ENCODE results near the gene SETD7. TPM values are rescaled to one million over a fixed set of nuclear protein-coding genes. Genes with fewer than 3 reads are reported as not detected.
"Not testable (repeated sequence)": the region's sequence is repeated elsewhere in the genome, so short reads cannot be mapped to it uniquely, and the experiment has no call there.

The SETD7 gene
- total and polyA plus RNA-seq, 2 of the 8 experiments (the other 6 are each of a cell fraction or from before 2014, with no cell fraction given), result 1.5 to 4.6 TPM

- TF ChIP-seq ATF2 (IDR thresholded peaks at IDR 0.05; ENCODE audit: low read length) (no peak), SP4 (IDR thresholded peaks at IDR 0.05; ENCODE audit: low read length) (no peak), SRF (IDR thresholded peaks at IDR 0.05; ENCODE audit: low read depth, low read length) (no peak), RXRA (IDR thresholded peaks at IDR 0.05; ENCODE audit: insufficient read depth, low read depth, low read length) (no peak), NANOG (IDR thresholded peaks at IDR 0.05; ENCODE audit: insufficient read depth, low read depth, low read length, poor library complexity, severe bottlenecking) (no peak)
Observed at GRCh38 chr4:139465922-139466321, 90.1 kb downstream of the SETD7 start (continued).

- not testable (repeated sequence) for H3K27me3 ChIP-seq (replicated peaks in 1 of 4; ENCODE audit: control insufficient read depth in 3 of 4, extremely low read depth in 1 of 4, insufficient read depth in 3 of 4, low read length in 3 of 4); H2BK12ac ChIP-seq (ENCODE audit: low read depth, low read length); H2AFZ ChIP-seq (ENCODE audit: low read length); H2BK5ac ChIP-seq (ENCODE audit: low read depth, low read length); H3K4ac ChIP-seq (replicated peaks; ENCODE audit: insufficient read length, low read depth, low read length); H2BK20ac ChIP-seq (ENCODE audit: low read length); H2AK5ac ChIP-seq (ENCODE audit: low read depth, low read length); H4K8ac ChIP-seq (ENCODE audit: extremely low read depth, insufficient read depth, low read length); H4K91ac ChIP-seq (replicated peaks; ENCODE audit: insufficient read length, low read length); H3K14ac ChIP-seq (ENCODE audit: insufficient read length); H3K9ac ChIP-seq (replicated peaks in 1 of 4; ENCODE audit: extremely low read depth in 1 of 4, low read depth in 3 of 4, low read length in 3 of 4); H3K23me2 ChIP-seq (ENCODE audit: low read depth, low read length); H3K79me1 ChIP-seq (ENCODE audit: low read depth, low read length); H3K23ac ChIP-seq (ENCODE audit: insufficient read length); FAIRE-seq; H3K4me2 ChIP-seq (ENCODE audit: insufficient read depth in 1 of 2, low read depth in 2 of 2, low read length in 2 of 2); H3K4me1 ChIP-seq (replicated peaks in 1 of 4; ENCODE audit: control insufficient read depth in 3 of 4, insufficient read depth in 4 of 4, low read length in 3 of 4); H3K4me3 ChIP-seq (ENCODE audit: extremely low read depth in 1 of 4, insufficient read depth in 2 of 4, low read depth in 3 of 4, low read length in 4 of 4); H3K36me3 ChIP-seq (ENCODE audit: control insufficient read depth in 2 of 4, insufficient read depth in 4 of 4, low read length in 3 of 4); H3K9me3 ChIP-seq (ENCODE audit: insufficient read depth in 2 of 2, low read depth in 1 of 2, low read length in 1 of 2); H3K18ac ChIP-seq (ENCODE audit: extremely low read depth, low read length); H4K5ac ChIP-seq (ENCODE audit: insufficient read length, low read depth, low read length); H2BK120ac ChIP-seq (replicated peaks; ENCODE audit: low read depth, low read length); H4K20me1 ChIP-seq (replicated peaks in 1 of 2; ENCODE audit: control insufficient read depth in 1 of 2, insufficient read depth in 2 of 2, low read length in 2 of 2); H3K56ac ChIP-seq (replicated peaks; ENCODE audit: insufficient read length, low read depth, low read length); H3K27ac ChIP-seq (ENCODE audit: low read depth, low read length); H2BK15ac ChIP-seq (ENCODE audit: low read length)
- WGBS, 2 experiments (ENCODE audit: extremely low coverage in 1 of 2, insufficient coverage in 1 of 2, insufficient read length in 1 of 2, insufficient replicate concordance in 2 of 2, low coverage in 1 of 2, low lambda C conversion rate in 2 of 2, missing lambda C conversion rate in 1 of 2), result 96% methylated on average over 5 of the region's 5 CpGs; no CpG with 5 or more reads in 1 of the 2 experiments
- POLR2A ChIA-PET (ENCODE audit: partially characterized antibody), result interaction anchor here (1.1 kb wide), 1 partner anchor 223 kb away, joined by 3 read pairs; no protein-coding TSS in a partner anchor
- peaks cover 0 to 66% of the 10 kb centered on the region in 2 experiments; a peak in 3 of 4 replicates for H3K79me2 ChIP-seq (ENCODE audit: control insufficient read depth in 1 of 2, insufficient read depth in 2 of 2, low read length in 2 of 2)
- peak in 1 of 2 experiments; percentile 17 for DNase-seq (ENCODE audit: low read depth in 1 of 2, low spot score in 2 of 2)
- CTCF ChIA-PET (ENCODE audit: partially characterized antibody), result interaction anchor here (1.1 to 1.5 kb wide), 3 partner anchors 37 to 47 kb away, joined by 3 to 5 read pairs (median 4); no protein-coding TSS in a partner anchor
Observed at GRCh38 chr4:139464512-139464911, 91.5 kb downstream of the SETD7 start.

Measured in H1 (cell line).